NB4 (cell line): ENCODE measurements around the gene SH2D4B.

ENCODE experiments used
- DNase-seq: peaks from one replicate; pipeline ENCODE4 v3.0.0; 2010; ENCODE audit warnings: low read depth
- H3K4me3 ChIP-seq: one replicate; pipeline ENCODE4 v1.5.1; 2011; ENCODE audit warnings: mild to moderate bottlenecking, low read depth, low read length, moderate library complexity
- MYC ChIP-seq: IDR thresholded peaks from 2 replicates; pipeline ENCODE4 v1.6.1; 2011; ENCODE audit warnings: low read depth, low read length
- POLR2A ChIP-seq: IDR thresholded peaks from 2 replicates; pipeline ENCODE4 v1.6.1; 2011; ENCODE audit warnings: mild to moderate bottlenecking; ENCODE audit not compliant: insufficient read length; ENCODE audit errors: extremely low read depth
- TF ChIP-seq, protein P1 (sequence below): IDR thresholded peaks from one replicate; pipeline ENCODE4 v1.5.1; 2012; ENCODE audit warnings: low read depth, low read length
- TF ChIP-seq, protein P2 (sequence below): IDR thresholded peaks from 2 replicates; pipeline ENCODE4 v1.6.1; 2011; ENCODE audit warnings: low read depth, low read length

The SH2D4B gene

DNA sequence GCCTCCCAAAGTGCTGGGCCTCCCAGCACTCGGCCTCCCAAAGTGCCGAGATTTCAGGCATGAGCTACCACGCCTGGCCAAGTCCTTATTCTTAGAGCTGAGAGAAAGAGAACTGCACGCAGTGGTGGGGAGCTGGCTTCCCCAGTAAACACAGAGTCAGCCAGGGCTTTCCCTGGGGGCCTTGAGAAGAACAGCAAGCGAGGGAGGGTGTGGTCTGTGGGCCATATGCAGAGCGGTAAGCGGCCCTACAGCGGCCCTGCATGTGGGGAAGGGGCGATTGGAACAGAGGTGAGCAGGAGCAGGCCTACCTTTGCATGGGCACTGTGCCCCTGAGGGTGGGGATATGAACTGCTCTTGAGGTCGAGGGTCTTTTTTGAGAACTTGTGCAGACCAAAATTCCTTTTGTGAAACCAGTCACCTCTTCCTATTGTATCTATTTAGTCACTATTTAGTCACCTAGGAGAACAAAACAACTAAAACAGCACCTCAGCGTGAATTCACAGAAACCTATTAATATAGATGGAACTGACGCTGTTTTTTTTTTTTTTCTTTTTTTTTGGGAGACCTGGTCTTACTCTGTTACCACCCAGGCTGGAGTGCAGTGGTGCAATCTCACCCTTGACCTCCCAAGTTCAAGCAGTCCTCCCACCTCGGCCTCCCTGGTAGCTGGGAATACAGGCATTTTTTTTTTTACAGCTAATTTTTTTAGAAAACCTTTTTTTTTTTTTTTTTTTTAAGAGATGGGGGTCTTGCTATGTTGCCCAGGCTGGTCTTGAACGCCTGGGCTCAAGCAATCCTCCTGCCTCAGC, 36.9 kb upstream of the SH2D4B start:
- peak; percentile 93 for DNase-seq
- H3K4me3 ChIP-seq: no peak overlapping the region
- TF ChIP-seq MYC: no peak
- TF ChIP-seq, protein P1, sequence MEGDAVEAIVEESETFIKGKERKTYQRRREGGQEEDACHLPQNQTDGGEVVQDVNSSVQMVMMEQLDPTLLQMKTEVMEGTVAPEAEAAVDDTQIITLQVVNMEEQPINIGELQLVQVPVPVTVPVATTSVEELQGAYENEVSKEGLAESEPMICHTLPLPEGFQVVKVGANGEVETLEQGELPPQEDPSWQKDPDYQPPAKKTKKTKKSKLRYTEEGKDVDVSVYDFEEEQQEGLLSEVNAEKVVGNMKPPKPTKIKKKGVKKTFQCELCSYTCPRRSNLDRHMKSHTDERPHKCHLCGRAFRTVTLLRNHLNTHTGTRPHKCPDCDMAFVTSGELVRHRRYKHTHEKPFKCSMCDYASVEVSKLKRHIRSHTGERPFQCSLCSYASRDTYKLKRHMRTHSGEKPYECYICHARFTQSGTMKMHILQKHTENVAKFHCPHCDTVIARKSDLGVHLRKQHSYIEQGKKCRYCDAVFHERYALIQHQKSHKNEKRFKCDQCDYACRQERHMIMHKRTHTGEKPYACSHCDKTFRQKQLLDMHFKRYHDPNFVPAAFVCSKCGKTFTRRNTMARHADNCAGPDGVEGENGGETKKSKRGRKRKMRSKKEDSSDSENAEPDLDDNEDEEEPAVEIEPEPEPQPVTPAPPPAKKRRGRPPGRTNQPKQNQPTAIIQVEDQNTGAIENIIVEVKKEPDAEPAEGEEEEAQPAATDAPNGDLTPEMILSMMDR: no peak
- TF ChIP-seq, protein P2, sequence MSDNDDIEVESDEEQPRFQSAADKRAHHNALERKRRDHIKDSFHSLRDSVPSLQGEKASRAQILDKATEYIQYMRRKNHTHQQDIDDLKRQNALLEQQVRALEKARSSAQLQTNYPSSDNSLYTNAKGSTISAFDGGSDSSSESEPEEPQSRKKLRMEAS: no peak
- no peak for TF ChIP-seq POLR2A

DNA sequence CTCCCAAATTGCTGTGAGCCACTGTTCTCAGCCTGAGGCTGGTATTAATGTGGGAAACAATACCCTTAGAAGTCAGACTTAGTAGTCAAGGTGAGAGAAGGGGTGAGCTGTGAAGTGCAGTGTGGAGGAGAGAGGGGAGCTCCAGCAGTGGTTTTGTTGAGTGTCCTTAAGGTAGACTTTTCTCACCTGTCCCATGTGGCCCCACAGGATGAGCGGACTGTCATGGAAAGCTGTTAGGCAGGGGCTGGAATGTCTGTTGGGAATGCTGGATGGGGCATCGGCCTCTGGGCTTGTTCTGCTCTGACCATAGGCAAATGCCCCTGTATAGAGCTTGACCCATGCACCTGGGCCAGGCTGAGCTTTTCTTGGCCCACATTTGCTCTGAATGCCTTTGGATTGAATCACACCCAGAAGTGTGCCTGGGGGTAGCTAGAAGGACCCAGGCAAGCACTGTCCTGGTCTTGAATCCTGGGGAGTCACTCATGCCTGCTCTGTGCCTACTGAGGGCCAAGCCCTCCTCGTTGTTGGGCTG, 36.3 kb upstream of the SH2D4B start:
- H3K4me3 ChIP-seq: no peak overlapping the region
- TF ChIP-seq, protein P1: no peak
- TF ChIP-seq POLR2A (no peak), MYC (no peak)
- TF ChIP-seq, protein P2: no peak
- DNase-seq: no peak

DNA sequence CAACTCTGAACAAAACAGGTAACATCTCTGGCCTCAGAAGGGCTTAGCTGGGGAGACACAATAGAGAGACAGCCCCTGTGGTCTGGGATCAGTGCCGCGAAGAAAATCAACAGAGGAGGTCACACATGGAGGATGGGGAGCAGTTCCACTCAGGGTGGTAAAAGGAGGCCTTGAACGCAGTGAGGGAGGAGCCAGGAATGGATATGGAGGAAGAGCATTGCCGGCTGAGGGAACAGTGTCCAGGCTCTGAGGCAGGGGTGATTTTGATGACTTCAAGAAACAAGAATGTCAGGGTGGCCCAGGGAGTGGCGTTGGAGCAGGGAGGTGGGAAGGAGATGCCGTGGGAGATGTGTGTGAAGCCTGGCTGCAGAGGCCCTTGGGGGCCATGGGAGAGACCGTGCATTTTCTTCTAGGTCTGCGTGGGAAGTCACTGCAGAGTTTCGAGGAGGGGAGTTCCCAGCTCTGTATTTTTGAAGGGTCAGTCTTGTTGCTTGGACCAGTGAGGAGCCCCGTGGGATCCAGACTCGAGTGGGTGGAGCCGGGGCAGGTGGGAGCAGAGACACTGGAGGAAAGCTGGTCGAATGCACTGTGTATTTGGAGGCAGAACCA, 35.7 kb upstream of the SH2D4B start:
- H3K4me3 ChIP-seq: no peak overlapping the region
- DNase-seq: no peak
- TF ChIP-seq POLR2A: no peak

DNA sequence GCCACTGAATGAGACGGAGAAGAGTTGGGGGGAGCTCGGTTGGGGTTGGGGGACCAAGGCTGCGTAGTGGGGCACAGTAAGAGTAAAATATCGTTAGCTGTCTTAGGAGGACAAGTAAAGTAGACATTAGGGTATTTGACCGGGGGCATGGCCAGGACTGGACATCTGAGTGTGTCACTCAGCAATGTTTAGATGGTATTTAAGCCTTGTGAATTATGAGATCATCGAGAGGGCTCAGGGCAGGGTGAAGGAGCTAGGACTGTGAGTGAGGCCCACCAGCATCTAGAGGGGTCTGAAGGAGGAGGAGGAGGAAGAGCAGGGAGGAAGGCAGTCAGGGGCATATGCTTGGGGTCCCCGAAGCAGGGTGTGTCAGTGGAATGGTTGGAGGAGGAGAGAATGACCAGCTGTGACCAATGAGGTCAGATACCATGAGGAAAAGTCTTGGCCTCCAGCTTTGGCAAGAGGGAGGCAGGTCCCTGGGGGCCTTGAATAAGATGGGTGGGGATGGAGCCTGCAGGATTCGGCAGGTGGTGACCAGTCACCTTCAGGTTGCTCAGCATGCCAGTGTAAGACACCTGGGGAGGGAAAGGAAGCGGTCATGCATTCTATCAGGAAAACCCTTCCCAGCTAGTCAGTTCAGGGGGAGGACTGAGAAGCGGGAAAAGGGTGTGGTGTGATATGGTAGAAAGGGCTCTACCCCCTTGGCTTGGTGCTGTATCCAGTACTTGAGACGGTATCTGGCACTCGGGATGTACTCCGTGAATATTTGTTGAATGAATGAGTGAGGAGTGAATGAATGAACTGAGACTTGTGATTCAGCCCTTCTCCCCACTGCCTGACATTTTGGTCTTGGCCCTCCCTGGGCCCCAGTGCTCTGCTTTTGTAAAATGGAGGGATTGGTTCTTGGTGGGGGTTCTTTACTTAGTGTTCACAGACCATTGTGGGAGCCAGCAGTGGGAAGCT, 34.8 kb upstream of the SH2D4B start:
- no peak for DNase-seq
- TF ChIP-seq MYC (no peak), POLR2A (no peak)
- TF ChIP-seq, protein P1: no peak
- TF ChIP-seq, protein P2: no peak
- no peak overlapping the region for H3K4me3 ChIP-seq

DNA sequence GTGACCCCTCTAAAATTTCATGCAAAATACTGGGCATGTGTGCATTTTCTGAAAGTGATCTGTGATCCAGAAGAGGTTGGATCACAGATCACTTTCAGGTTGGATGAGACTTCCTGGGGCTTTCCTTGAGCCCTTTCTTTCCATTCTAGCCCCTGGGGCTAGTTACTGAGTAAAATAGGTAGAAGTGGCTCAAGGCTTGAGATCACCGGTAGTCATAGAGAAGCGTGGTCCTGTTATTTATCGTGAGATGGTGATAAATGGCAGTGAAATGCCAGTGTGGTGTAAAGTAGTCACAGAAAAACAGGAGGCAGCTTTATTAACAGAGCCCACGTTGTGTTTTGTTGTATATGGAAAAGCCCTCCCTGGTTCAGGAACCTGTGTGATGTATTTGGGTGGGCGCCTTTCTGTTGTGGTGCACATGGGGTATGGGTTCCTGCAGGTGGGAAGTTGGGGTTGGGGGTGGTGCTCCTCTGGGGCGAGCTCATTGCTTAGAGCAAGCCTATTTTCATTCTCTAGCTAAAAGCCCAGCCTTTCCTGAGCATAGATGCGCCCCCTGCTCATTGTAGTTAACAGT, 34.0 kb upstream of the SH2D4B start:
- TF ChIP-seq MYC (no peak), POLR2A (no peak)
- TF ChIP-seq, protein P2: no peak
- TF ChIP-seq, protein P1: no peak
- H3K4me3 ChIP-seq: no peak overlapping the region
- no peak for DNase-seq
